SK-N-SH treated with all-trans-retinoic acid at 6 μM for 48 hours (cell line): ENCODE results near the gene CDK1.

Source experiments
- BACH2 ChIP-seq: fragments of 250-450 bp; sonication (Bioruptor Pico); IDR thresholded peaks from 2 replicates; pipeline ENCODE4 v1.9.0; 2021; ENCODE audit warnings: mild to moderate bottlenecking, borderline replicate concordance
- CSDC2 ChIP-seq: fragments of 250-450 bp; sonication (Bioruptor Pico); IDR thresholded peaks from 2 replicates; pipeline ENCODE4 v1.5.0; 2020; ENCODE audit warnings: mild to moderate bottlenecking, moderate library complexity
- CSRNP3 ChIP-seq: fragments of 250-450 bp; sonication (Bioruptor Pico); IDR thresholded peaks from 2 replicates; pipeline ENCODE4 v1.5.1; 2021; ENCODE audit warnings: mild to moderate bottlenecking, moderate library complexity
- ESRRG ChIP-seq: fragments of 250-450 bp; sonication (Bioruptor Pico); IDR thresholded peaks from 2 replicates; pipeline ENCODE4 v1.6.1; 2021; ENCODE audit warnings: mild to moderate bottlenecking
- GLIS3 ChIP-seq: fragments of 250-450 bp; sonication (Bioruptor Pico); IDR thresholded peaks from 2 replicates; pipeline ENCODE4 v1.5.0; 2020; ENCODE audit warnings: mild to moderate bottlenecking, moderate library complexity
- ISL1 ChIP-seq: fragments of 250-450 bp; sonication (Bioruptor Pico); IDR thresholded peaks from 2 replicates; pipeline ENCODE4 v2.1.2; 2022; ENCODE audit warnings: mild to moderate bottlenecking, moderate library complexity
- PATZ1 ChIP-seq: fragments of 250-450 bp; sonication (Bioruptor Pico); IDR thresholded peaks from 2 replicates; pipeline ENCODE4 v1.8.0; 2020; ENCODE audit warnings: mild to moderate bottlenecking, moderate library complexity, borderline replicate concordance
- POU6F1 ChIP-seq: fragments of 250-450 bp; sonication (Bioruptor Pico); IDR thresholded peaks from 2 replicates; pipeline ENCODE4 v1.8.0; 2021; ENCODE audit warnings: low read depth, mild to moderate bottlenecking, moderate library complexity, borderline replicate concordance
- PPARA ChIP-seq: fragments of 250-450 bp; sonication (Bioruptor Pico); IDR thresholded peaks from 2 replicates; pipeline ENCODE4 v1.5.0; 2020; ENCODE audit warnings: mild to moderate bottlenecking, borderline replicate concordance
- RARB ChIP-seq: fragments of 250-450 bp; sonication (Bioruptor Pico); IDR thresholded peaks from 2 replicates; pipeline ENCODE4 v1.8.0; 2021; ENCODE audit warnings: mild to moderate bottlenecking, moderate library complexity
- ZFP3 ChIP-seq: fragments of 250-450 bp; sonication (Bioruptor Pico); IDR thresholded peaks from 2 replicates; pipeline ENCODE4 v1.5.0; 2020; ENCODE audit warnings: mild to moderate bottlenecking, moderate library complexity
- ZFP30 ChIP-seq: fragments of 450-650 bp; formaldehyde crosslinking; IDR thresholded peaks from 2 replicates; pipeline ENCODE4 v1.5.0; 2022; ENCODE audit warnings: mild to moderate bottlenecking, moderate library complexity
- ZNF70 ChIP-seq: fragments of 450-650 bp; formaldehyde crosslinking; IDR thresholded peaks from 2 replicates; pipeline ENCODE4 v1.5.0; 2020; ENCODE audit warnings: mild to moderate bottlenecking, moderate library complexity
- ZNF8 ChIP-seq: fragments of 450-650 bp; formaldehyde crosslinking; IDR thresholded peaks from 2 replicates; pipeline ENCODE4 v1.5.0; 2020; ENCODE audit warnings: mild to moderate bottlenecking, moderate library complexity

- TF ChIP-seq CSDC2 (CRISPR knock-in tag) (no peak), PPARA (no peak), ZFP30 (CRISPR knock-in tag) (no peak), PATZ1 (no peak), ZNF8 (CRISPR knock-in tag) (no peak), RARB (CRISPR knock-in tag) (no peak), ZNF70 (no peak), ISL1 (CRISPR knock-in tag) (no peak), ESRRG (CRISPR knock-in tag) (no peak), CSRNP3 (CRISPR knock-in tag) (no peak), GLIS3 (CRISPR knock-in tag) (no peak), ZFP3 (CRISPR knock-in tag) (no peak), BACH2 (CRISPR knock-in tag) (no peak), POU6F1 (no peak)
Measured at GRCh38 chr10:60821656-60822055, 43.4 kb downstream of the CDK1 start.
